OCI-LY3 (cell line): ENCODE measurements around the gene TMEM132D.

Experiments used
- H2AFZ ChIP-seq: fragments of 200-600, 300-600 bp; shearing (Covaris generic); 2 replicates; pipeline ENCODE4 v1.6.0; 2014; ENCODE audit warnings: antibody characterized with exemption, low read depth, low read length
- H3K27ac ChIP-seq: fragments of 200-600, 300-600 bp; sonication (generic); 2 replicates; pipeline ENCODE4 v1.5.1; 2014; ENCODE audit warnings: mild to moderate bottlenecking, low read length, moderate library complexity, mixed read lengths
- H3K27me3 ChIP-seq: fragments of 200-600, 300-600 bp; sonication (generic); 2 replicates; pipeline ENCODE4 v1.6.1; 2014; ENCODE audit warnings: low read depth, low read length, mixed read lengths
- H3K36me3 ChIP-seq: fragments of 200-600, 300-600 bp; sonication (generic); replicated peaks from 2 replicates; pipeline ENCODE3; 2014; ENCODE audit warnings: low read depth, low read length, mixed read lengths
- H3K4me1 ChIP-seq: fragments of 300-600, 200-600 bp; sonication (generic); 2 replicates; pipeline ENCODE4 v1.6.1; 2014; ENCODE audit warnings: low read length, mixed read lengths
- H3K4me2 ChIP-seq: fragments of 200-600, 300-600 bp; sonication (generic); 2 replicates; pipeline ENCODE4 v1.6.1; 2014; ENCODE audit warnings: low read length, mixed read lengths
- H3K4me3 ChIP-seq: fragments of 300-600, 200-600 bp; sonication (generic); 2 replicates; pipeline ENCODE4 v1.5.1; 2014; ENCODE audit warnings: antibody characterized with exemption, mild to moderate bottlenecking, low read length, moderate library complexity
- H3K79me2 ChIP-seq: fragments of 300-600, 200-600 bp; shearing (Covaris generic); 2 replicates; pipeline ENCODE4 v1.6.1; 2014; ENCODE audit warnings: mild to moderate bottlenecking, low read length, mixed read lengths
- H3K9ac ChIP-seq: fragments of 300-600, 200-600 bp; shearing (Covaris generic); 2 replicates; pipeline ENCODE4 v1.6.0; 2014; ENCODE audit warnings: mild to moderate bottlenecking, low read length, moderate library complexity
- H3K9me3 ChIP-seq: fragments of 200-600, 300-600 bp; shearing (Covaris generic); 2 replicates; pipeline ENCODE4 v1.6.1; 2014; ENCODE audit warnings: low read length, mixed read lengths; ENCODE audit not compliant: insufficient read depth
- H4K20me1 ChIP-seq: fragments of 200-600, 300-600 bp; sonication (generic); 2 replicates; pipeline ENCODE4 v1.6.1; 2016; ENCODE audit warnings: low read length, mixed read lengths; ENCODE audit not compliant: insufficient read depth
- CTCF ChIP-seq: fragments of 200-600, 300-600 bp; sonication (generic); IDR thresholded peaks from 2 replicates; pipeline ENCODE4 v1.5.1; 2014; ENCODE audit warnings: antibody characterized with exemption, low read length, low read depth
- EZH2phosphoT487 ChIP-seq: fragments of 200-600 bp; shearing (Covaris generic); IDR thresholded peaks from 2 replicates; pipeline ENCODE4 v1.6.1; 2018; ENCODE audit warnings: antibody characterized with exemption, mixed run types, low read depth

Gene TMEM132D

GRCh38 chr12:129527506-129527905 is 376.3 kb downstream of the TMEM132D start:
- H3K79me2 ChIP-seq = no peaks in the 10 kb centered on the region
- H3K27ac ChIP-seq = no peak overlapping the region
- TF ChIP-seq EZH2phosphoT487 (no peak), CTCF (no peak)
- no peak overlapping the region for H3K4me2 ChIP-seq
- H3K4me3 ChIP-seq = no peak overlapping the region
- no peaks in the 10 kb centered on the region for H4K20me1 ChIP-seq
- no peaks in the 10 kb centered on the region for H3K27me3 ChIP-seq
- no peaks in the 10 kb centered on the region for H3K4me1 ChIP-seq
- H3K36me3 ChIP-seq = no peaks in the 10 kb centered on the region
- H3K9ac ChIP-seq = no peak overlapping the region
- no peaks in the 10 kb centered on the region for H3K9me3 ChIP-seq
- H2AFZ ChIP-seq = no peak overlapping the region

- no peak overlapping the region for H3K4me2 ChIP-seq
- TF ChIP-seq CTCF (no peak), EZH2phosphoT487 (no peak)
- no peak overlapping the region for H3K27ac ChIP-seq
Measured at GRCh38 chr12:129523621-129524020, 380.2 kb downstream of the TMEM132D start.

GRCh38 chr12:129520739-129521138 is 383.1 kb downstream of the TMEM132D start:
- Histone ChIP-seq H3K9me3 (no peaks in the 10 kb centered on the region), H4K20me1 (no peaks in the 10 kb centered on the region), H2AFZ (no peak overlapping the region), H3K4me2 (no peak overlapping the region), H3K79me2 (no peaks in the 10 kb centered on the region), H3K27ac (no peak overlapping the region), H3K4me3 (no peak overlapping the region), H3K27me3 (no peaks in the 10 kb centered on the region), H3K9ac (no peak overlapping the region), H3K4me1 (no peaks in the 10 kb centered on the region), H3K36me3 (no peaks in the 10 kb centered on the region)
- no peak for TF ChIP-seq CTCF
- TF ChIP-seq EZH2phosphoT487 = no peak

More at GRCh38 chr12:129523621-129524020, 380.2 kb downstream of the TMEM132D start:
- no peak overlapping the region for H3K4me3 ChIP-seq
- H3K79me2 ChIP-seq = no peaks in the 10 kb centered on the region
- no peaks in the 10 kb centered on the region for H3K4me1 ChIP-seq
- H3K9me3 ChIP-seq = no peaks in the 10 kb centered on the region
- H3K27me3 ChIP-seq = no peaks in the 10 kb centered on the region
- no peaks in the 10 kb centered on the region for H4K20me1 ChIP-seq
- no peak overlapping the region for H3K9ac ChIP-seq
- no peak overlapping the region for H2AFZ ChIP-seq
- no peaks in the 10 kb centered on the region for H3K36me3 ChIP-seq

GRCh38 chr12:129503802-129504201 is 400.0 kb downstream of the TMEM132D start:
- no peaks in the 10 kb centered on the region for H3K9me3 ChIP-seq
- H2AFZ ChIP-seq = no peak overlapping the region
- no peak overlapping the region for H3K4me3 ChIP-seq
- TF ChIP-seq CTCF (no peak), EZH2phosphoT487 (no peak)
- no peak overlapping the region for H3K4me2 ChIP-seq
- no peaks in the 10 kb centered on the region for H3K79me2 ChIP-seq
- no peak overlapping the region for H3K9ac ChIP-seq
- no peaks in the 10 kb centered on the region for H4K20me1 ChIP-seq
- H3K27ac ChIP-seq = no peak overlapping the region
- no peaks in the 10 kb centered on the region for H3K27me3 ChIP-seq
- no peaks in the 10 kb centered on the region for H3K4me1 ChIP-seq
- H3K36me3 ChIP-seq = no peaks in the 10 kb centered on the region
